Transverse colon (tissue), 4 donors: ENCODE data around the gene SLAMF8. TPM values are rescaled to one million over a fixed set of nuclear protein-coding genes. Genes with fewer than 3 reads are reported as not detected.

Experiments used
- DNase-seq: peaks from one replicate; pipeline ENCODE4 v3.0.0-alpha.2; 2019
- H3K27ac ChIP-seq, 4 donors: fragments of 200-600 bp; sonication (generic); 2 replicates each; pipeline ENCODE4 v1.5.1; 2016 to 2018; ENCODE audit warnings: inconsistent platforms in 4 of 4
- H3K27me3 ChIP-seq: fragments of 200-600 bp; sonication (generic); 2 replicates; pipeline ENCODE4 v1.5.1; 2017; ENCODE audit warnings: inconsistent platforms
- H3K36me3 ChIP-seq, 4 donors: fragments of 200-600 bp; sonication (generic); 2 replicates each; pipeline ENCODE4 v1.5.1; 2017 to 2019; ENCODE audit warnings: inconsistent platforms in 4 of 4
- H3K4me1 ChIP-seq, 4 donors: fragments of 200-600 bp; sonication (generic); 2 replicates each; pipeline ENCODE4 v1.5.1; 2017 to 2020; ENCODE audit warnings: inconsistent platforms in 4 of 4
- H3K4me3 ChIP-seq, 4 donors: fragments of 200-600 bp; sonication (generic); 1 replicate in 1 of 4; 2 replicates in 3 of 4; pipeline versions ENCODE4 v1.5.1 to v1.6.1; 2017 to 2019; ENCODE audit warnings: inconsistent platforms in 4 of 4
- H3K9me3 ChIP-seq, 2 donors: fragments of 200-600 bp; sonication (generic); 2 replicates each; pipeline ENCODE4 v1.5.1; 2017 to 2019; ENCODE audit warnings: inconsistent platforms in 2 of 2
- CTCF ChIP-seq, 5 experiments: fragments of 200-600 bp in 3 of 5; fragments of 450-650 bp in 2 of 5; sonication (generic) in 3 of 5; IDR thresholded peaks; 1 replicate in 2 of 5; 2 replicates in 3 of 5; pipeline ENCODE4 v1.5.1; 2016 to 2017; ENCODE audit warnings: antibody characterized with exemption in 5 of 5, inconsistent platforms in 3 of 5, mild to moderate bottlenecking in 2 of 5, moderate library complexity in 1 of 5
- EP300 ChIP-seq: sonication (generic); formaldehyde crosslinking; IDR thresholded peaks from one replicate; pipeline ENCODE4 v1.6.1; 2017; ENCODE audit warnings: antibody characterized with exemption, low read depth
- POLR2A ChIP-seq: fragments of 450-650 bp; IDR thresholded peaks from one replicate; pipeline ENCODE4 v1.6.1; 2016; ENCODE audit warnings: antibody characterized with exemption, mild to moderate bottlenecking, moderate library complexity
- POLR2AphosphoS5 ChIP-seq, 3 donors: sonication (generic); formaldehyde crosslinking; IDR thresholded peaks; one replicate each; pipeline ENCODE4 v1.6.1; 2016; ENCODE audit warnings: antibody characterized with exemption in 3 of 3
- WGBS, 2 donors: methylation state at CpG; one replicate each; pipeline ENCODE4 v1.1.5; 2018; ENCODE audit warnings: low coverage in 1 of 2; 5-methylcytosine and 5-hydroxymethylcytosine counted together
- in situ Hi-C, 4 donors: fragments of 200-750 bp; cut with MboI; loops; one replicate each; pipeline versions ENCODE4 v1.15.0 to v1.15.1; 2017; ENCODE audit warnings: low sequenced_read_pairs in 3 of 4, low pct_ligation_motif_present in 1 of 4, low pct_unique_long_range_greater_than_20kb in 1 of 4
- intact Hi-C: fragments of 100-400 bp; cut with DNase I; formaldehyde crosslinking; loops from one replicate; pipeline ENCODE4 v1.15.1; 2023; ENCODE audit warnings: low total_unique reads
- total RNA-seq, 4 donors: library from RNA; depleted of rRNA; stranded (reverse); fragments of >200 nt; gene quantifications; one replicate each; pipeline ENCODE4 v1.1.0, GENCODE V29; 2016

SLAMF8 gene
- total RNA-seq, 4 donors from 2014 or later: 0.37 to 7.1 (median 2.3) TPM

GRCh38 chr1:159869607-159870006 lies 42.9 kb downstream of the SLAMF8 start:
- Histone ChIP-seq H3K9me3 (no peaks in the 10 kb centered on the region), H3K36me3 (no peaks in the 10 kb centered on the region), H3K4me1 (peaks cover 9 to 25% (median 17%) of the 10 kb centered on the region in 4 donors), H3K27ac (no peak overlapping the region), H3K4me3 (no peak overlapping the region), H3K27me3 (peaks cover 8% of the 10 kb centered on the region)
- intact Hi-C loops: no loop called here
- 70% methylated on average over 1 of the region's 1 CpG; no CpG with 5 or more reads in 1 of the 2 donors for WGBS, 2 donors
- in situ Hi-C loops: no loop called here
- no peak for TF ChIP-seq POLR2A
- TF ChIP-seq EP300: no peak
- no peak for TF ChIP-seq POLR2AphosphoS5 (IDR thresholded peaks at IDR 0.05)
- no peak for TF ChIP-seq CTCF (IDR thresholded peaks at IDR 0.05)
- no peak for DNase-seq

DNA sequence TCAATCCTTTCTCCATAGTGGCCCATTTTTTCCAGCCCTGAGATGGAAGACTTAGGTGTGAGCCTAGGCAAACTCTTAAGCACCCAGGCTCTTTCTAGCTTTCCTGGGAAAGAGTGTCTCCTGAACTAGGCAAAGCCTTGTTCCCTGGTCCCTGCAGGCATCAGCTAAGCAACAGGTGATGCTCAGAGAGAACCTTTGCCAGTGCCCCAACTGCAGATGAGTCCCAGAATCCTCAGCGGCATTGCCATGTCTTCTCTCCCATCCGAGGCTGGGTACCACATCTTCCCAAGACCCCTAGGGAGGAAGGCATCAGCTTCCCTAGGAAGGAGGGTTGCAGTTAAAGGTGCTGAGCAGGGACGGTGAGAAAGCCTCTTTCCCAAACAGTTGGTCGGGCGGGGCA lies 44.0 kb downstream of the SLAMF8 start:
- Histone ChIP-seq H3K4me3 (no peak overlapping the region), H3K9me3 (no peaks in the 10 kb centered on the region), H3K27me3 (peaks cover 8% of the 10 kb centered on the region), H3K4me1 (peaks cover 9 to 25% (median 17%) of the 10 kb centered on the region in 4 donors), H3K27ac (no peak overlapping the region), H3K36me3 (no peaks in the 10 kb centered on the region)
- TF ChIP-seq CTCF (IDR thresholded peaks at IDR 0.05) (no peak), POLR2A (no peak), POLR2AphosphoS5 (IDR thresholded peaks at IDR 0.05) (no peak), EP300 (no peak)
- in situ Hi-C loops: no loop called here
- 85% methylated on average over 5 of the region's 5 CpGs; no CpG with 5 or more reads in 1 of the 2 donors for WGBS, 2 donors
- intact Hi-C loops: no loop called here
- no peak for DNase-seq

DNA sequence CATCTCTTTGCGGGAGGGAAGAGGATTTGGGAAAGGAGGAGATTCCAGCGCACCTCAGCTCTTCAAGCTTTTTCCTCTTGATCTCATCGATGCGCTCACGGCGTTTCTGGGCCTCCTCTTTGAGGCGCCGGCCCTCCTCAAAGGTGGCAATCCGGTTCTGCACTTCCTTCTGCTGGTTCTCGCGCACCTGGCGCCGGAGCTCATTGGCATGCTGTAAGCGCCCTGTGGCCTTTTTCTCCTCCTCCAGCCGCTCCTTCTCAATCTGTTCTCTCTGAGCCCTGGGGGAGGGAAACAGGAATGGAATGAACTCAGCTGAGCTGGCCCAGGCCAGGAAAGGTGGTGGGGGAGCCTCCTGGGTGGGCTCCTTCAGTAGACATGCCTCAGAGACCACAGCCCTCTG lies 46.2 kb downstream of the SLAMF8 start:
- intact Hi-C loops: no loop called here
- whole genome bisulfite sequencing, 2 donors: 86% methylated on average over 15 of the region's 15 CpGs; no CpG with 5 or more reads in 1 of the 2 donors

GRCh38 chr1:159873530-159874143 lies 47.0 kb downstream of the SLAMF8 start:
- in situ Hi-C loops (no loop called here), intact Hi-C loops (no loop called here)
- H3K27ac ChIP-seq: no peak overlapping the region
- H3K27me3 ChIP-seq: peaks cover 8% of the 10 kb centered on the region
- 93 to 94% methylated on average over 2 to 4 of the region's 4 CpGs for WGBS, 2 donors
- no peak for TF ChIP-seq POLR2A
- no peak for TF ChIP-seq POLR2AphosphoS5 (IDR thresholded peaks at IDR 0.05)
- TF ChIP-seq EP300: no peak
- no peak for TF ChIP-seq CTCF (IDR thresholded peaks at IDR 0.05)
- peaks cover 0 to 1% (median under 1%) of the 10 kb centered on the region in 4 donors for H3K4me1 ChIP-seq
- H3K9me3 ChIP-seq: no peaks in the 10 kb centered on the region
- no peak overlapping the region for H3K4me3 ChIP-seq
- H3K36me3 ChIP-seq: no peaks in the 10 kb centered on the region
- DNase-seq: no peak

More for the DNA sequence above, 46.2 kb downstream of the SLAMF8 start:
- no peak overlapping the region for H3K27ac ChIP-seq
- peaks cover 2 to 9% (median 7%) of the 10 kb centered on the region in 4 donors for H3K4me1 ChIP-seq
- TF ChIP-seq EP300: no peak
- peaks cover 8% of the 10 kb centered on the region for H3K27me3 ChIP-seq
- H3K36me3 ChIP-seq: no peaks in the 10 kb centered on the region
- no peaks in the 10 kb centered on the region for H3K9me3 ChIP-seq
- DNase-seq: no peak
- no peak overlapping the region for H3K4me3 ChIP-seq
- in situ Hi-C loops: no loop called here
